ENCODE results near the gene TNIP1.

TNIP1 gene

DNA sequence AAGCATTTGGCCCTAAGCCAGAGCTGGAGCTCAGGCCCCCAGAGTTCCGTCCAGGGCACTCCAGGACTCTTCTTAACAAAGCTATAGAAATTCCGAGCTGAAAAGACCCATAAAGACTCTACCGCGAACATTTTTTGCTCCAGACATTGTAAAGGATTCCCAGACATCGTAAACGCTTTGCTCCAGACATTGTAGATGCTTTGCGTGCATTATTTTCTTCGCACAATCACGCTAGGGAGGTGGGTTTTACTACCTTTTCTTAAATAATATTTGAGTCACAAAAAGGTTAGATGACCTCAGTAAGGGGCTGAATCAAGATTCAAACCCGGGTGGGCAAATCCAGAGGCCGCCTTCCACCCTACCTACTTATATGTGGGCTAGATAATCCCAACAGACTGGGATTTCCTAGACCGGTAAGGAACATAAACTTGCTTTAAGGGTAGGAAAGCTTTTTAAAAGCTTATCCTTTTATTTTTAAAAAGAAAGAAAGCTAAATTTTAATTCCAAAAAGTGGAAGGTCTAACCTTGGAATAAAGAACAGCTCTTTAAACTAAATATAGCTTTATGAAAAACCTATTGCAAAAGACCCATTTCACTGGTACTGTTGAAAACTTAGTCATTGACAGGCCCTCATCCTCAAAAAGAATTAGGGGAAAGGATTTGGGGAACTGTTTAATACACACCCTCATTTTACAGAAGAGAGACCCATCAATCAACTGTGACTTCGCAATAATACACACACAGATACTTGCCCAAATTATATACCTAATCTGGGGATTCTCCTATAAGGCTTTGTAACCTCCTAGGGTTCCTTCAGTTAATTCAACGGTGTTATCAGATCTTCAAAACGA is 822 bp upstream of the TNIP1 start:
- no peak for DNase-seq

- no peak for DNase-seq
These were observed 809 bp downstream of the TNIP1 start for GRCh38 chr5:151079838-151080612.

GRCh38 chr5:151078490-151079262 is 2.2 kb downstream of the TNIP1 start:
- peak; percentile 70 for DNase-seq

- DNase-seq, result no peak
These were observed 2.9 kb downstream of the TNIP1 start for GRCh38 chr5:151077967-151078366.

- DNase-seq, result no peak
These were observed 3.4 kb downstream of the TNIP1 start for GRCh38 chr5:151077419-151077818.

- DNase-seq, result no peak
These were observed 4.2 kb downstream of the TNIP1 start for GRCh38 chr5:151076616-151077015.

- peak; percentile 51 for DNase-seq
These were observed 5.0 kb downstream of the TNIP1 start for GRCh38 chr5:151075698-151076331.

DNA sequence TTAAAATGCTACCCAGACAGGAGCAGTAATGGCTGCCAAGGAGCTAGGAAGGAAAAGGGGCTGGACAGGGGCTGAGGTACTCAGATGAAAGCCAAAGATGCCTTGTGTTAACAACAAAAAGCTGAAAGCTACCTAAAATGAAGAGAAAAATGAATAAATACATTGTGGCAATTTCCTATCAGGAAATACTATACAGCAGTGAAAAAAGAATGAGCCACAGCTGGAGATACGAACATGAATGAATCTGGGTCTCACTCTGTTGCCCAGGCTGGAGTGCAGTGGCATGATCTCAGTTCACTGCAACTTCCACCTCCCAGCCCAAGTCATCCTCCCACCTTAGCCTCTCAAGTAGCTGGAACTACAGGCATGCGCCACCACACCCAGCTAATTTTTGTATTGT is 6.3 kb downstream of the TNIP1 start:
- no peak for DNase-seq

DNA sequence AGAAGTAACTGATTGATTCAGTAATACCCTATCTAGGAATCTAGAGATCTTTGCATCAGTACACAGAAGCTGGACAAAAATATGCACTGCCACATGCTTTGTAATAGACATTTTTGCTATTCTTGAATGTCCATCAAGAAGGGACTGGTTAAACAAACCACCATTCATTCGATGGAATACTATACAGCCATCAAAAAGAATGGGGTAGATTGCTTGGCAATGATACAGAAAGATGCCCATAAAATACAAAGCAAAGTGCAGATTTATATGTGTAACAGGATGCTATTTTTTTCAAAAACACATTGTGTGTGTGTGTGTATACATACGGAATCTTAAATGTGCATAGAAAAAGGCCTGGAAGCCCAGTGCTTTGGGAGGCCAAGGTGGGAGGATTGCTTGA is 7.6 kb downstream of the TNIP1 start:
- DNase-seq, result no peak

- no peak for DNase-seq
These were observed 8.2 kb downstream of the TNIP1 start for GRCh38 chr5:151072630-151073025.

DNA sequence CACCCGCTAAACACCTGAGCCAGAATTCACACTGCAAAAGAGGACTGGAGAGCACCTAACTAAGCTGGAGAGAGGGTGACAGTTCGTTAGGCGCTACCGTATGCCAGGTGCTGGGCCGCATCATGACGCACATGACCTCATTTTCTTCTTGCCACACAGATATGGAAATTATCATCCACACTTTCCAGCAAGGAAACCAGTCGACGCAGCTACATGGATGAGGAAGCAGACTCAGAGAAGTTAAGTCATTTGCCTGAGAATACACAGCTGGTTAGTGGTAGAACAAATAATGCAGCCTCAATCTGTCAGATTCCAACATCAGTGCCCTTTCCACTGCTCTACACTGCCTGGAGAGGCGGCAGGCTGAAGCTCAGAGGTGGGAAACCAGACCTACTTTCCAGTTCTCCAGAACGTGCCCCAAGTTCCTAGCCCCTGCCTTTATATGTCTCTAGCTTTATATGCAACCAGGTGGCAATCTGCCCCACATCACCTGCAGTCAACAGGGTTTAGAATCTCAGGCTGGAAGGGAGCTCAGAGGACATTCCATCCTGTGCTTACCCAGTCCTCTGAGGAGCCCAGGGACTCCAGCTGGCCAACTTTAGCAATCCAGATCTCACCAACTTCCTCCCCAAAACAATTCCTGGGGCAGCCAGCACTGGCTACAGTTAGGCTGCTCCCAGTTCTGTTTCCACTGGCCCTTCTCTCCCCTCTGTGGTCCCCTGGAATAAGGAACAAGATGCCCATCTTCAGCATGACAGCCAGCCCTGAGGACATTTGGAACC is 8.8 kb downstream of the TNIP1 start:
- DNase-seq, result no peak

DNA sequence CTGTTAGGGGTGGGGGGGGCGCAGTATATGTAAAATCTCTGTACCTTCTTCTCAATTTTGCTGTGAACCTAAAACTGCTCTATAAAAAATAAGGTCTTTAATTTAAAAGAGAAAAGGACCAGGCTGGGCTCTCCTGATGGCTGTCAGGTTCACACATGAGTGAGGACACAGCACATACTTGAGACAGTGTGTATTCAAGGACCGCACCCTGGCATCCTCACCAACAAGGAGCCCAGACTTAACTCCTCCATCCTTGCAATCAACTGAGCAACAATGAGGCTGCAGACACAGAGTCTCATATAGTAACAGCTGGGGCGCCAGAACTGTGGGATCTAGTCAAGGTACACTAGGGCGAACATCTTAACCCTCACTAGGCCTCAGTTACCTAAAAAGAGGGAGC is 9.8 kb downstream of the TNIP1 start:
- no peak for DNase-seq

DNA sequence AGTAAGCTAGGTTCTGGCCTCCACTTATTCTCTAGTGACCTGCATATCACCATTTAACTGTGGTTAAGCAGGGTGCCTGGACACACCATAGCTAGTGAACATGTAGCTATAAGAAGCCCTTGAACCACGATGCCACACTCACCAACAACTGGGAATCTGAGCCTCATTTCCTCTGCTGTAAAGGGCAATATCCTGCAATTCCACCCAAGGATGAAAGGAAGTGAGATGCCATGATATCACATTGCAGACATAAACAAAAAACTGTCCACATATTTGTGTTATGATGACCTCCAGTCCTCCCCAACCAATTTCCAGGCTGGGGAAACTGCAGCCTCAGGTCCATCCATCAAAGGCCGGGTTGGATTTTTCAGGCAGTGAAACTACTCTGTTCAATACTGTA is 10.4 kb downstream of the TNIP1 start:
- DNase-seq, result no peak

GRCh38 chr5:151068433-151069197 is 12.2 kb downstream of the TNIP1 start:
- no peak for DNase-seq

GRCh38 chr5:151067632-151068432 is 13.0 kb downstream of the TNIP1 start:
- no peak for DNase-seq

GRCh38 chr5:151066920-151067319 is 13.9 kb downstream of the TNIP1 start:
- no peak for DNase-seq

DNA sequence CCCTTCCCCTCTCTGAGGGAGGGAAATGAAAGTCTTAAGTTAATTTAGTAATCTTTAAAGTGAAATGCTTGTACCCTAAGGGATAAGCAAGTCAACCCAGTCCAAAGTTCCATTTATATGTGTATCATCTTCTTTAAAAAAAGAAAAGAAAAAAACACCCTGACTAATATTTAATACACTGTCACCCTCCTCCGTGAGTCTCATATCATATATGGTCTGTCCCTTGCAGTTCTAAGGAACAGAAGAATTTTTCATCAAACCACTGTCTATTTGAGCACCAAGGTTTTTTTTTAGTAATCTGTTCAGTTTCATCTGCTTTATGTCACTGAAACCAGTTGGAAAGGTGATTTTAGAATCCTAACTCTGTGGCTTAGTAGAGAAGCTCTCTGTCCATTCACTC is 15.2 kb downstream of the TNIP1 start:
- DNase-seq, result no peak

DNA sequence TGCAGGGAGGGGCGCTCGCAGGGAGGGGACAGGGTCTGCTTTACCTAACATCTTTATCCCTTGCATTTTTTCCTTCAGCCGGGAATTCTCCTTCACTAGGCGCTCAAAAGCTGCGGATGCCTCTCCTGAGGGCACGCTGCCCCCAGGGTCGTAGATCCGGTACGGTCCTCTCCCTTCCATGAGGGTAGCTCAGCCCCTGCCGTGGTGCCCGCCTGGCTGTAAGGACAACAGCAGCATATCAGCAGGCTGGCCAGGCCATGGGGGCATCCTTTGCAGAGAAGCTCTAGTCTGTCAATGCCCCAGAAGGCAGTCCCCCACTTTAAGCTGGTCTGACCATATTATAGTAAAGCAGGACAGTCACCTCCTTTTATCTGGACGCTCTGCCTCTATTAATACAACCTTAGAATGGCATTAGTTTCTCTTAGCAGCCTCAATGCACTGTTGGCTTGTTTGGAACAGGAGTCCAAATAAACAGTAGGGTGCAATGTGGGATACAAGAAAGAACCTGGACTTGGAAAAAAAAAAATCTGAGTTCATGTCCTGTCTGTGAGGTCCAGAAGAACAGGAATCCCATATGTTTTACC is 15.8 kb downstream of the TNIP1 start:
- no peak for DNase-seq

- DNase-seq, result no peak
These were observed 17.5 kb downstream of the TNIP1 start for GRCh38 chr5:151063142-151063989.

Measured in activated CD4-positive, CD25-positive, alpha-beta regulatory T cell treated with anti-CD3 and anti-CD28 coated beads, Interleukin-2, amount 50 U/mL, for 72 hours (primary cell).